HepG2 (cell line): ENCODE results near the gene CDHR4. TPM values are rescaled to one million over a fixed set of nuclear protein-coding genes. Genes with fewer than 3 reads are reported as not detected.

ENCODE experiments used
- ATAC-seq: fragments of 200-7000 bp; cut with Tn5 transposase; 3 replicates; pipeline ENCODE4 v1.9.1; 2020; ENCODE audit warnings: mild to moderate bottlenecking, moderate library complexity
- BruUV-seq: library from RNA; stranded (reverse); fragments of 400-500 nt; replicated peaks from 2 replicates; lab custom pipeline; 2021; lab: Mats Ljungman, UMichigan
- CTCF ChIA-PET: fragments of 300-600 bp; formaldehyde crosslinking; extraction: SDS; loops from one replicate; lab custom pipeline; 2021; ENCODE audit warnings: low total read pairs, inconsistent platforms, low intra/inter-chr PET ratio; lab: Yijun Ruan, JAX
- POLR2A ChIA-PET: fragments of 350-600 bp; sonication (Branson Sonifier 250); formaldehyde crosslinking; loops from one replicate; lab custom pipeline; 2020; ENCODE audit warnings: antibody characterized with exemption, inconsistent platforms; lab: Yijun Ruan, JAX
- DNase-seq: peaks from one replicate; pipeline ENCODE4 v3.0.0-alpha.2; 2015; ENCODE audit warnings: low spot score
- FAIRE-seq: peaks from 3 replicates; lab custom pipeline; 2011; peaks lifted over from hg19 to GRCh38; lab: Jason Lieb, UNC
- H2AFZ ChIP-seq: one replicate; pipeline ENCODE4 v1.6.1; 2011; ENCODE audit warnings: low read length, inconsistent platforms
- H3K27ac ChIP-seq: fragments of 300-600 bp; 3 replicates; pipeline ENCODE4 v1.8.0; 2011; ENCODE audit warnings: mixed run types, mild to moderate bottlenecking, mixed read lengths, low read length, inconsistent platforms; ENCODE audit not compliant: insufficient read depth; ENCODE audit errors: extremely low read length
- H3K27me3 ChIP-seq, 2 experiments: fragments of 200-600 bp in 1 of 2; 2 replicates in 1 of 2; 3 replicates in 1 of 2; pipeline versions ENCODE4 v1.6.0 to v1.8.0; 2011; ENCODE audit warnings: low read length in 2 of 2, mild to moderate bottlenecking in 2 of 2, moderate library complexity in 2 of 2, inconsistent platforms in 1 of 2; ENCODE audit not compliant: insufficient read depth in 2 of 2, control insufficient read depth in 1 of 2
- H3K36me3 ChIP-seq, 2 experiments: fragments of 200-600 bp in 1 of 2; replicated peaks in 1 of 2; 2 replicates in 1 of 2; 3 replicates in 1 of 2; pipeline versions ENCODE4 v1.5.1 to v1.8.0; 2011; ENCODE audit warnings: low read length in 2 of 2, inconsistent platforms in 1 of 2; ENCODE audit not compliant: insufficient read depth in 2 of 2, control insufficient read depth in 1 of 2
- H3K4me1 ChIP-seq: 2 replicates; pipeline ENCODE4 v1.5.1; 2012; ENCODE audit warnings: low read length, inconsistent platforms; ENCODE audit not compliant: insufficient read depth
- H3K4me2 ChIP-seq: 2 replicates; pipeline ENCODE4 v1.6.0; 2011; ENCODE audit warnings: low read depth, low read length, inconsistent platforms
- H3K4me3 ChIP-seq, 3 experiments: fragments of 200-600 bp in 1 of 3; sonication (generic), shearing (Covaris generic) in 1 of 3; replicated peaks in 1 of 3; 2 replicates each; pipeline ENCODE4 v1.5.1; 2011 to 2016; ENCODE audit warnings: low read length in 3 of 3, inconsistent platforms in 2 of 3, low read depth in 2 of 3, mild to moderate bottlenecking in 2 of 3, control low read depth in 1 of 3, mixed read lengths in 1 of 3; ENCODE audit not compliant: insufficient read depth in 1 of 3
- H3K79me2 ChIP-seq: one replicate; pipeline ENCODE4 v1.6.1; 2011; ENCODE audit warnings: low read length, inconsistent platforms; ENCODE audit not compliant: insufficient read depth
- H3K9ac ChIP-seq: 2 replicates; pipeline ENCODE4 v1.6.0; 2011; ENCODE audit warnings: mild to moderate bottlenecking, low read depth, low read length, inconsistent platforms; ENCODE audit not compliant: insufficient read depth
- H3K9me3 ChIP-seq: 2 replicates; pipeline ENCODE4 v1.5.1; 2012; ENCODE audit warnings: mild to moderate bottlenecking, low read length
- H4K20me1 ChIP-seq: 2 replicates; pipeline ENCODE4 v1.6.0; 2011; ENCODE audit warnings: inconsistent platforms, mild to moderate bottlenecking, low read length, moderate library complexity; ENCODE audit not compliant: insufficient read depth
- ZMYM3 ChIP-seq: sonication (generic); formaldehyde crosslinking; IDR thresholded peaks from 2 replicates; pipeline ENCODE4 v1.5.1; 2020; ENCODE audit warnings: mild to moderate bottlenecking, missing genetic modification reagents
- ZNF615 ChIP-seq: sonication (generic); formaldehyde crosslinking; IDR thresholded peaks from 2 replicates; pipeline ENCODE4 v1.5.0; 2020; ENCODE audit warnings: mild to moderate bottlenecking, missing genetic modification reagents, borderline replicate concordance
- ZNF678 ChIP-seq: sonication (generic); formaldehyde crosslinking; IDR thresholded peaks from 2 replicates; pipeline ENCODE4 v1.4.0; 2020; ENCODE audit warnings: mild to moderate bottlenecking, missing genetic modification reagents
- WGBS: methylation state at CpG from one replicate; pipeline ENCODE4 v1.1.6; 2017; ENCODE audit warnings: low lambda C conversion rate; 5-methylcytosine and 5-hydroxymethylcytosine counted together
- in situ Hi-C: cut with HindIII; loops from 2 replicates; pipeline ENCODE4 v1.10.0; 2017; ENCODE audit warnings: low pct_unique_long_range_greater_than_20kb; ENCODE audit not compliant: extremely low pct_ligation_motif_present
- intact Hi-C: fragments of 100-400 bp; cut with micrococcal nuclease; formaldehyde crosslinking; loops from one replicate; pipeline ENCODE4 v1.10.0; 2022; ENCODE audit not compliant: unreplicated experiment
- polyA plus RNA-seq, 8 experiments: library from polyadenylated mRNA; depleted of rRNA in 3 of 8; stranded (reverse) in 7 of 8; unstranded in 1 of 8; fragments of >200 nt; fragmentation: Illumina TruSeq in 4 of 8; extraction: Trizol in 4 of 8; gene quantifications; 2 replicates each; pipeline versions ENCODE4 v1.2.1 to v1.2.3, GENCODE V29; 2011 to 2016; ENCODE audit warnings: low read depth in 4 of 8, missing spikeins in 1 of 8, mixed read lengths in 1 of 8; ENCODE audit not compliant: insufficient read depth in 1 of 8
- total RNA-seq, 5 experiments: library from RNA; depleted of rRNA; stranded (reverse); fragments of >200 nt; fragmentation: Illumina TruSeq; extraction: Trizol; gene quantifications; 2 replicates each; pipeline ENCODE4 v1.2.3, GENCODE V29; 2016; ENCODE audit warnings: low read depth in 1 of 5
- TF ChIP-seq, protein P1 (sequence below): sonication (generic); formaldehyde crosslinking; IDR thresholded peaks from 2 replicates; pipeline ENCODE4 v1.4.0; 2020; ENCODE audit warnings: mild to moderate bottlenecking, missing genetic modification reagents

CDHR4 gene
- total and polyA plus RNA-seq, 2 of the 13 experiments (the other 11 are each of a cell fraction or from before 2014, with no cell fraction given), result 0.21 TPM; not detected in 1

DNA sequence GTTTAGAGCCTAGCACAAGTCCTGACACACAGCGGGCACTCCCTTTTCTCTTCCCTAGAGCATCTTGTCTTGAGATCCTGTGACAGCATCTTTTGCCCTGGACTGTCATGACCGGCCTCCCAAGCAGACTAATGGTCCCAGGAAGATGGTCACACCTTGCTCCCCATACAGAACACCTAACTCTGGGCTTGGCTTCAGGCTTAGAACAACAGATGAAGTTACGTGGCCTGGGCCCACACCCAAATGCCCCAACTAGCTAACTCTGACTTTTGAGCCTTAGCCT is 12.6 kb downstream of the CDHR4 start:
- Histone ChIP-seq H3K27me3 (no peaks in the 10 kb centered on the region; a peak in 1 of 5 replicates), H2AFZ (no peak overlapping the region), H3K27ac (peak overlapping the region; percentile 65), H3K4me3 (peak overlapping the region in 1 of 3 experiments; percentile 93; a peak in 2 of 6 replicates), H4K20me1 (no peaks in the 10 kb centered on the region), H3K4me2 (peak overlapping the region; percentile 87), H3K79me2 (peaks cover 33% of the 10 kb centered on the region), H3K9me3 (no peaks in the 10 kb centered on the region), H3K4me1 (peaks cover 45% of the 10 kb centered on the region), H3K9ac (peak overlapping the region; percentile 81), H3K36me3 (peaks cover 0 to 3% of the 10 kb centered on the region in 2 experiments; a peak in 2 of 5 replicates)
- intact Hi-C loops (loop anchor here (5.0 kb wide), 1 partner anchor 55 kb away; no protein-coding TSS in a partner anchor), in situ Hi-C loops (no loop called here)
- DNase-seq, result no peak
- 0 out of 2 replicates have a peak, but pooled peaks have one; percentile 14 for TF ChIP-seq ZNF615 (CRISPR knock-in tag)
- 0 out of 2 replicates have a peak, but pooled peaks have one; percentile 7 for TF ChIP-seq ZMYM3 (CRISPR knock-in tag)
- TF ChIP-seq, protein P1, sequence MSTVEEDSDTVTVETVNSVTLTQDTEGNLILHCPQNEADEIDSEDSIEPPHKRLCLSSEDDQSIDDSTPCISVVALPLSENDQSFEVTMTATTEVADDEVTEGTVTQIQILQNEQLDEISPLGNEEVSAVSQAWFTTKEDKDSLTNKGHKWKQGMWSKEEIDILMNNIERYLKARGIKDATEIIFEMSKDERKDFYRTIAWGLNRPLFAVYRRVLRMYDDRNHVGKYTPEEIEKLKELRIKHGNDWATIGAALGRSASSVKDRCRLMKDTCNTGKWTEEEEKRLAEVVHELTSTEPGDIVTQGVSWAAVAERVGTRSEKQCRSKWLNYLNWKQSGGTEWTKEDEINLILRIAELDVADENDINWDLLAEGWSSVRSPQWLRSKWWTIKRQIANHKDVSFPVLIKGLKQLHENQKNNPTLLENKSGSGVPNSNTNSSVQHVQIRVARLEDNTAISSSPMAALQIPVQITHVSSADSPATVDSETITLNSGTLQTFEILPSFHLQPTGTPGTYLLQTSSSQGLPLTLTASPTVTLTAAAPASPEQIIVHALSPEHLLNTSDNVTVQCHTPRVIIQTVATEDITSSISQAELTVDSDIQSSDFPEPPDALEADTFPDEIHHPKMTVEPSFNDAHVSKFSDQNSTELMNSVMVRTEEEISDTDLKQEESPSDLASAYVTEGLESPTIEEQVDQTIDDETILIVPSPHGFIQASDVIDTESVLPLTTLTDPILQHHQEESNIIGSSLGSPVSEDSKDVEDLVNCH (CRISPR knock-in tag), result 0 out of 2 replicates have a peak, but pooled peaks have one; percentile 46
- TF ChIP-seq ZNF678 (CRISPR knock-in tag), result no peak
- ATAC-seq, result no peak
- CTCF ChIA-PET, result no interaction called here
- POLR2A ChIA-PET, result interaction anchor here (1.1 to 1.7 kb wide), 3 partner anchors 16 to 301 kb away, joined by 3 to 7 read pairs (median 4); partner anchors contain the start of gene INKA1
- TSS peak; percentile 98 for BruUV-seq
- 78% methylated on average over 3 of the region's 3 CpGs for WGBS
- peak; percentile 32 for FAIRE-seq
